ENCODE measurements around the gene IL3RA.

GRCh38 chrX:1358793-1359476 is 22.4 kb downstream of the IL3RA start:
- TF ChIP-seq MAX (CRISPR knock-in tag; IDR thresholded peaks at IDR 0.05) (no peak), MXD4 (CRISPR knock-in tag; IDR thresholded peaks at IDR 0.05; ENCODE audit: borderline replicate concordance) (no peak), CREB1 (CRISPR knock-in tag; IDR thresholded peaks at IDR 0.05) (no peak), CREM (CRISPR knock-in tag; IDR thresholded peaks at IDR 0.05) (no peak), KAT7 (CRISPR knock-in tag; IDR thresholded peaks at IDR 0.05; ENCODE audit: borderline replicate concordance) (no peak), ZNF423 (CRISPR knock-in tag; IDR thresholded peaks at IDR 0.05) (no peak)
- TF ChIP-seq, protein P1, sequence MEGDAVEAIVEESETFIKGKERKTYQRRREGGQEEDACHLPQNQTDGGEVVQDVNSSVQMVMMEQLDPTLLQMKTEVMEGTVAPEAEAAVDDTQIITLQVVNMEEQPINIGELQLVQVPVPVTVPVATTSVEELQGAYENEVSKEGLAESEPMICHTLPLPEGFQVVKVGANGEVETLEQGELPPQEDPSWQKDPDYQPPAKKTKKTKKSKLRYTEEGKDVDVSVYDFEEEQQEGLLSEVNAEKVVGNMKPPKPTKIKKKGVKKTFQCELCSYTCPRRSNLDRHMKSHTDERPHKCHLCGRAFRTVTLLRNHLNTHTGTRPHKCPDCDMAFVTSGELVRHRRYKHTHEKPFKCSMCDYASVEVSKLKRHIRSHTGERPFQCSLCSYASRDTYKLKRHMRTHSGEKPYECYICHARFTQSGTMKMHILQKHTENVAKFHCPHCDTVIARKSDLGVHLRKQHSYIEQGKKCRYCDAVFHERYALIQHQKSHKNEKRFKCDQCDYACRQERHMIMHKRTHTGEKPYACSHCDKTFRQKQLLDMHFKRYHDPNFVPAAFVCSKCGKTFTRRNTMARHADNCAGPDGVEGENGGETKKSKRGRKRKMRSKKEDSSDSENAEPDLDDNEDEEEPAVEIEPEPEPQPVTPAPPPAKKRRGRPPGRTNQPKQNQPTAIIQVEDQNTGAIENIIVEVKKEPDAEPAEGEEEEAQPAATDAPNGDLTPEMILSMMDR (IDR thresholded peaks at IDR 0.05): no peak
- TF ChIP-seq, protein P2, sequence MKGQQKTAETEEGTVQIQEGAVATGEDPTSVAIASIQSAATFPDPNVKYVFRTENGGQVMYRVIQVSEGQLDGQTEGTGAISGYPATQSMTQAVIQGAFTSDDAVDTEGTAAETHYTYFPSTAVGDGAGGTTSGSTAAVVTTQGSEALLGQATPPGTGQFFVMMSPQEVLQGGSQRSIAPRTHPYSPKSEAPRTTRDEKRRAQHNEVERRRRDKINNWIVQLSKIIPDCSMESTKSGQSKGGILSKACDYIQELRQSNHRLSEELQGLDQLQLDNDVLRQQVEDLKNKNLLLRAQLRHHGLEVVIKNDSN (CRISPR knock-in tag; IDR thresholded peaks at IDR 0.05): no peak
- TF ChIP-seq, protein P3, sequence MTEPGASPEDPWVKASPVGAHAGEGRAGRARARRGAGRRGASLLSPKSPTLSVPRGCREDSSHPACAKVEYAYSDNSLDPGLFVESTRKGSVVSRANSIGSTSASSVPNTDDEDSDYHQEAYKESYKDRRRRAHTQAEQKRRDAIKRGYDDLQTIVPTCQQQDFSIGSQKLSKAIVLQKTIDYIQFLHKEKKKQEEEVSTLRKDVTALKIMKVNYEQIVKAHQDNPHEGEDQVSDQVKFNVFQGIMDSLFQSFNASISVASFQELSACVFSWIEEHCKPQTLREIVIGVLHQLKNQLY (CRISPR knock-in tag; IDR thresholded peaks at IDR 0.05): no peak
- TF ChIP-seq, protein P4, sequence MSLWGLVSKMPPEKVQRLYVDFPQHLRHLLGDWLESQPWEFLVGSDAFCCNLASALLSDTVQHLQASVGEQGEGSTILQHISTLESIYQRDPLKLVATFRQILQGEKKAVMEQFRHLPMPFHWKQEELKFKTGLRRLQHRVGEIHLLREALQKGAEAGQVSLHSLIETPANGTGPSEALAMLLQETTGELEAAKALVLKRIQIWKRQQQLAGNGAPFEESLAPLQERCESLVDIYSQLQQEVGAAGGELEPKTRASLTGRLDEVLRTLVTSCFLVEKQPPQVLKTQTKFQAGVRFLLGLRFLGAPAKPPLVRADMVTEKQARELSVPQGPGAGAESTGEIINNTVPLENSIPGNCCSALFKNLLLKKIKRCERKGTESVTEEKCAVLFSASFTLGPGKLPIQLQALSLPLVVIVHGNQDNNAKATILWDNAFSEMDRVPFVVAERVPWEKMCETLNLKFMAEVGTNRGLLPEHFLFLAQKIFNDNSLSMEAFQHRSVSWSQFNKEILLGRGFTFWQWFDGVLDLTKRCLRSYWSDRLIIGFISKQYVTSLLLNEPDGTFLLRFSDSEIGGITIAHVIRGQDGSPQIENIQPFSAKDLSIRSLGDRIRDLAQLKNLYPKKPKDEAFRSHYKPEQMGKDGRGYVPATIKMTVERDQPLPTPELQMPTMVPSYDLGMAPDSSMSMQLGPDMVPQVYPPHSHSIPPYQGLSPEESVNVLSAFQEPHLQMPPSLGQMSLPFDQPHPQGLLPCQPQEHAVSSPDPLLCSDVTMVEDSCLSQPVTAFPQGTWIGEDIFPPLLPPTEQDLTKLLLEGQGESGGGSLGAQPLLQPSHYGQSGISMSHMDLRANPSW (CRISPR knock-in tag; conservative IDR thresholded peaks at IDR 0.05; ENCODE audit: low read depth): no peak
- TF ChIP-seq, protein P5, sequence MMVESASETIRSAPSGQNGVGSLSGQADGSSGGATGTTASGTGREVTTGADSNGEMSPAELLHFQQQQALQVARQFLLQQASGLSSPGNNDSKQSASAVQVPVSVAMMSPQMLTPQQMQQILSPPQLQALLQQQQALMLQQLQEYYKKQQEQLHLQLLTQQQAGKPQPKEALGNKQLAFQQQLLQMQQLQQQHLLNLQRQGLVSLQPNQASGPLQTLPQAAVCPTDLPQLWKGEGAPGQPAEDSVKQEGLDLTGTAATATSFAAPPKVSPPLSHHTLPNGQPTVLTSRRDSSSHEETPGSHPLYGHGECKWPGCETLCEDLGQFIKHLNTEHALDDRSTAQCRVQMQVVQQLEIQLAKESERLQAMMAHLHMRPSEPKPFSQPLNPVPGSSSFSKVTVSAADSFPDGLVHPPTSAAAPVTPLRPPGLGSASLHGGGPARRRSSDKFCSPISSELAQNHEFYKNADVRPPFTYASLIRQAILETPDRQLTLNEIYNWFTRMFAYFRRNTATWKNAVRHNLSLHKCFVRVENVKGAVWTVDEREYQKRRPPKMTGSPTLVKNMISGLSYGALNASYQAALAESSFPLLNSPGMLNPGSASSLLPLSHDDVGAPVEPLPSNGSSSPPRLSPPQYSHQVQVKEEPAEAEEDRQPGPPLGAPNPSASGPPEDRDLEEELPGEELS (CRISPR knock-in tag; IDR thresholded peaks at IDR 0.05): no peak
- TF ChIP-seq, protein P6, sequence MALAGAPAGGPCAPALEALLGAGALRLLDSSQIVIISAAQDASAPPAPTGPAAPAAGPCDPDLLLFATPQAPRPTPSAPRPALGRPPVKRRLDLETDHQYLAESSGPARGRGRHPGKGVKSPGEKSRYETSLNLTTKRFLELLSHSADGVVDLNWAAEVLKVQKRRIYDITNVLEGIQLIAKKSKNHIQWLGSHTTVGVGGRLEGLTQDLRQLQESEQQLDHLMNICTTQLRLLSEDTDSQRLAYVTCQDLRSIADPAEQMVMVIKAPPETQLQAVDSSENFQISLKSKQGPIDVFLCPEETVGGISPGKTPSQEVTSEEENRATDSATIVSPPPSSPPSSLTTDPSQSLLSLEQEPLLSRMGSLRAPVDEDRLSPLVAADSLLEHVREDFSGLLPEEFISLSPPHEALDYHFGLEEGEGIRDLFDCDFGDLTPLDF (CRISPR knock-in tag; IDR thresholded peaks at IDR 0.05): no peak
